Measurements from ENCODE around the gene MAN2B1. TPM values are rescaled to one million over a fixed set of nuclear protein-coding genes. Genes with fewer than 3 reads are reported as not detected.

MAN2B1 gene
- total and polyA plus RNA-seq, 2 experiments from 2014 or later: 33.2 to 60.8 TPM

GRCh38 chr19:12652219-12652618 is 14.3 kb downstream of the MAN2B1 start (continued):
- TF ChIP-seq ZNF462 (CRISPR knock-in tag; IDR thresholded peaks at IDR 0.05): no peak
- no peak for TF ChIP-seq ZNF331 (CRISPR knock-in tag; IDR thresholded peaks at IDR 0.05; ENCODE audit: low read depth)

- Mint-ChIP-seq H3K27ac (no peak overlapping the region), H3K27me3 (ENCODE audit: insufficient read depth, low read depth, poor library complexity) (peaks cover 14% of the 10 kb centered on the region), H3K4me3 (no peak overlapping the region), H3K4me1 (peaks cover 2% of the 10 kb centered on the region; the same call in 2 of the 3 replicates), H3K36me3 (ENCODE audit: low read depth) (peaks cover 27% of the 10 kb centered on the region), H3K9me3 (peaks cover 8% of the 10 kb centered on the region)
- Histone ChIP-seq H3K4me3 (no peak overlapping the region), H4K20me1 (replicated peaks; ENCODE audit: insufficient read depth) (no peaks in the 10 kb centered on the region), H3K4me2 (no peak overlapping the region), H2AFZ (no peak overlapping the region), H3K4me1 (ENCODE audit: insufficient read depth) (no peaks in the 10 kb centered on the region), H3K79me2 (replicated peaks; ENCODE audit: insufficient read depth) (no peaks in the 10 kb centered on the region), H3K27me3 (ENCODE audit: insufficient read depth) (no peaks in the 10 kb centered on the region), H3F3A (replicated peaks; ENCODE audit: low read depth) (0 out of 2 replicates have a peak, but pooled peaks cover 7% of the 10 kb centered on the region), H3K36me3 (ENCODE audit: insufficient read depth) (peaks cover 6% of the 10 kb centered on the region; the same call in 1 of the 2 replicates), H3K9me2 (ENCODE audit: insufficient read depth) (no peaks in the 10 kb centered on the region), H3K27ac (ENCODE audit: low read depth) (no peak overlapping the region)
- no peak for TF ChIP-seq POLR2AphosphoS5 (IDR thresholded peaks at IDR 0.05; ENCODE audit: low read depth)
- peak in 1 of 2 experiments; percentile 42; a peak in 2 of 4 replicates for TF ChIP-seq CTCF (conservative IDR thresholded peaks at IDR 0.05; ENCODE audit: low read depth in 2 of 2)
- no peak for TF ChIP-seq EZH2phosphoT487 (IDR thresholded peaks at IDR 0.05; ENCODE audit: unreplicated experiment)
- TF ChIP-seq REST (IDR thresholded peaks at IDR 0.05; ENCODE audit: unreplicated experiment): no peak
- TF ChIP-seq CREB1 (CRISPR knock-in tag; IDR thresholded peaks at IDR 0.05; ENCODE audit: low read depth): no peak
- no peak for TF ChIP-seq JUNB (IDR thresholded peaks at IDR 0.05; ENCODE audit: unreplicated experiment)
- no peak for ATAC-seq
- DNase-seq (ENCODE audit: low spot score): no peak
Measured at GRCh38 chr19:12649941-12650340, 16.6 kb downstream of the MAN2B1 start.
